ENCODE data around the gene CYLD. TPM values are rescaled to one million over a fixed set of nuclear protein-coding genes. Genes with fewer than 3 reads are reported as not detected.

The CYLD gene
- total RNA-seq, 1 experiment from 2014 or later: 11.9 TPM

GRCh38 chr16:50751528-50751927 is 9.6 kb downstream of the CYLD start:
- DNase-seq (ENCODE audit: low read depth, low spot score) (no peak), ATAC-seq (no peak)
- Histone ChIP-seq H3K79me2 (ENCODE audit: insufficient read depth, low read length) (no peaks in the 10 kb centered on the region), H3K9me2 (ENCODE audit: insufficient read depth) (no peaks in the 10 kb centered on the region), H3K4me1 (ENCODE audit: control insufficient read depth in 1 of 2, insufficient read depth in 2 of 2, low read length in 2 of 2) (no peaks in the 10 kb centered on the region), H2AFZ (ENCODE audit: low read depth, low read length, poor library complexity, severe bottlenecking) (no peak overlapping the region), H4K20me1 (ENCODE audit: insufficient read depth) (no peaks in the 10 kb centered on the region), H3K4me3 (replicated peaks in 1 of 2; ENCODE audit: low read depth in 1 of 2, low read length in 2 of 2) (no peak overlapping the region), H3K27ac (ENCODE audit: low read depth, low read length) (no peak overlapping the region), H3K36me3 (ENCODE audit: control insufficient read depth in 1 of 2, insufficient read depth in 2 of 2, low read length in 2 of 2) (no peaks in the 10 kb centered on the region), H3K27me3 (ENCODE audit: insufficient read depth, low read length) (no peaks in the 10 kb centered on the region), H3K9ac (ENCODE audit: low read length) (no peak overlapping the region), H3K4me2 (ENCODE audit: low read length) (no peak overlapping the region), H3K9me3 (ENCODE audit: control insufficient read depth in 1 of 2, insufficient read depth in 1 of 2, low read depth in 1 of 2, low read length in 2 of 2) (no peaks in the 10 kb centered on the region)
- ChIA-PET CTCF (interaction anchor here (1.4 to 2.6 kb wide), 2 partner anchors 55 to 86 kb away, joined by 4 to 14 read pairs; no protein-coding TSS in a partner anchor), POLR2A (no interaction called here), RAD21 (ENCODE audit: low non-redundant PET in 1 of 2, low total read pairs in 2 of 2, uncharacterized antibody in 2 of 2, unreplicated experiment in 2 of 2) (no interaction called here)
- intact Hi-C loops (cut with micrococcal nuclease): no loop called here
- no peak for TF ChIP-seq ATF3 (IDR thresholded peaks at IDR 0.05)
- no peak for TF ChIP-seq CBX3 (IDR thresholded peaks at IDR 0.05; ENCODE audit: low read depth)
- no peak for TF ChIP-seq POLR2A (IDR thresholded peaks at IDR 0.05; ENCODE audit: borderline replicate concordance, extremely low read depth, insufficient read depth, insufficient read length)
- no peak for TF ChIP-seq SIN3A (IDR thresholded peaks at IDR 0.05; ENCODE audit: low read depth)
- TF ChIP-seq MAX (IDR thresholded peaks at IDR 0.05): no peak
- TF ChIP-seq, protein P1, sequence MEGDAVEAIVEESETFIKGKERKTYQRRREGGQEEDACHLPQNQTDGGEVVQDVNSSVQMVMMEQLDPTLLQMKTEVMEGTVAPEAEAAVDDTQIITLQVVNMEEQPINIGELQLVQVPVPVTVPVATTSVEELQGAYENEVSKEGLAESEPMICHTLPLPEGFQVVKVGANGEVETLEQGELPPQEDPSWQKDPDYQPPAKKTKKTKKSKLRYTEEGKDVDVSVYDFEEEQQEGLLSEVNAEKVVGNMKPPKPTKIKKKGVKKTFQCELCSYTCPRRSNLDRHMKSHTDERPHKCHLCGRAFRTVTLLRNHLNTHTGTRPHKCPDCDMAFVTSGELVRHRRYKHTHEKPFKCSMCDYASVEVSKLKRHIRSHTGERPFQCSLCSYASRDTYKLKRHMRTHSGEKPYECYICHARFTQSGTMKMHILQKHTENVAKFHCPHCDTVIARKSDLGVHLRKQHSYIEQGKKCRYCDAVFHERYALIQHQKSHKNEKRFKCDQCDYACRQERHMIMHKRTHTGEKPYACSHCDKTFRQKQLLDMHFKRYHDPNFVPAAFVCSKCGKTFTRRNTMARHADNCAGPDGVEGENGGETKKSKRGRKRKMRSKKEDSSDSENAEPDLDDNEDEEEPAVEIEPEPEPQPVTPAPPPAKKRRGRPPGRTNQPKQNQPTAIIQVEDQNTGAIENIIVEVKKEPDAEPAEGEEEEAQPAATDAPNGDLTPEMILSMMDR (IDR thresholded peaks at IDR 0.05 in 2 of 3, conservative IDR thresholded peaks at IDR 0.05 in 1 of 3; ENCODE audit: borderline replicate concordance in 1 of 3, insufficient read depth in 1 of 3, low read depth in 2 of 3, low read length in 2 of 3): no peak
- TF ChIP-seq SP1 (IDR thresholded peaks at IDR 0.05; ENCODE audit: low read depth): no peak
- TF ChIP-seq TCF7L2 (IDR thresholded peaks at IDR 0.05; ENCODE audit: borderline replicate concordance, extremely low read depth, insufficient read depth, insufficient read length): no peak
- no peak for TF ChIP-seq ZNF274 (IDR thresholded peaks at IDR 0.05; ENCODE audit: low read depth, low read length)
- TF ChIP-seq RAD21 (IDR thresholded peaks at IDR 0.05; ENCODE audit: low read depth): no peak
- TF ChIP-seq SRF (IDR thresholded peaks at IDR 0.05; ENCODE audit: low read depth): no peak
- BruUV-seq (replicated peaks): no TSS peak
